ENCODE data around the gene FAM181A. TPM values are rescaled to one million over a fixed set of nuclear protein-coding genes. Genes with fewer than 3 reads are reported as not detected.

Gene FAM181A
- total RNA-seq, 1 experiment from 2014 or later = not detected

- Histone ChIP-seq H3K79me1 (ENCODE audit: insufficient read depth, low read depth, low read length, poor library complexity, severe bottlenecking) (no peaks in the 10 kb centered on the region), H4K20me1 (ENCODE audit: control insufficient read depth, insufficient read depth, insufficient read length) (no peaks in the 10 kb centered on the region), H2AFZ (ENCODE audit: low read length) (no peak overlapping the region), H3K9me3 (ENCODE audit: control insufficient read depth, low read depth, low read length) (no peaks in the 10 kb centered on the region), H2BK5ac (ENCODE audit: insufficient read length, low read length) (no peak overlapping the region), H4K91ac (ENCODE audit: insufficient read length, low read depth, low read length) (no peak overlapping the region), H3K18ac (ENCODE audit: insufficient read length, low read depth, low read length) (no peak overlapping the region), H3K4me1 (ENCODE audit: insufficient read depth, low read length) (no peaks in the 10 kb centered on the region; the same call in 1 of the 2 replicates), H3K4ac (ENCODE audit: low read depth, low read length) (no peak overlapping the region), H3K14ac (ENCODE audit: insufficient read depth, low read length) (no peak overlapping the region), H3K23me2 (ENCODE audit: insufficient read length, low read depth, low read length, poor library complexity, severe bottlenecking) (no peaks in the 10 kb centered on the region), H2BK15ac (ENCODE audit: low read depth, low read length) (no peak overlapping the region), H3K79me2 (ENCODE audit: insufficient read depth, low read length) (no peaks in the 10 kb centered on the region), H3K27ac (ENCODE audit: insufficient read length, low read depth, low read length) (no peak overlapping the region), H2BK12ac (ENCODE audit: insufficient read length, low read depth, low read length) (no peak overlapping the region), H3K4me2 (ENCODE audit: insufficient read depth, insufficient read length, low read length) (no peak overlapping the region), H4K5ac (ENCODE audit: insufficient read length, low read depth, low read length) (no peak overlapping the region), H2BK120ac (ENCODE audit: low read depth, low read length, poor library complexity, severe bottlenecking) (no peak overlapping the region), H3K9ac (ENCODE audit: extremely low read depth, insufficient read length, low read length) (no peak overlapping the region), H2BK20ac (ENCODE audit: low read depth, low read length, poor library complexity, severe bottlenecking) (no peak overlapping the region), H2AK5ac (ENCODE audit: insufficient read length, low read length) (no peak overlapping the region), H3K56ac (ENCODE audit: insufficient read length, low read depth, low read length) (no peak overlapping the region), H3K23ac (ENCODE audit: insufficient read length, low read depth, low read length) (no peak overlapping the region), H4K8ac (replicated peaks; ENCODE audit: insufficient read length, low read depth, low read length) (no peak overlapping the region), H3K27me3 (ENCODE audit: insufficient read depth, low read length) (peaks cover 5% of the 10 kb centered on the region; the same call in 1 of the 2 replicates), H3T11ph (ENCODE audit: low read length) (no peak overlapping the region)
- TF ChIP-seq, protein P1, sequence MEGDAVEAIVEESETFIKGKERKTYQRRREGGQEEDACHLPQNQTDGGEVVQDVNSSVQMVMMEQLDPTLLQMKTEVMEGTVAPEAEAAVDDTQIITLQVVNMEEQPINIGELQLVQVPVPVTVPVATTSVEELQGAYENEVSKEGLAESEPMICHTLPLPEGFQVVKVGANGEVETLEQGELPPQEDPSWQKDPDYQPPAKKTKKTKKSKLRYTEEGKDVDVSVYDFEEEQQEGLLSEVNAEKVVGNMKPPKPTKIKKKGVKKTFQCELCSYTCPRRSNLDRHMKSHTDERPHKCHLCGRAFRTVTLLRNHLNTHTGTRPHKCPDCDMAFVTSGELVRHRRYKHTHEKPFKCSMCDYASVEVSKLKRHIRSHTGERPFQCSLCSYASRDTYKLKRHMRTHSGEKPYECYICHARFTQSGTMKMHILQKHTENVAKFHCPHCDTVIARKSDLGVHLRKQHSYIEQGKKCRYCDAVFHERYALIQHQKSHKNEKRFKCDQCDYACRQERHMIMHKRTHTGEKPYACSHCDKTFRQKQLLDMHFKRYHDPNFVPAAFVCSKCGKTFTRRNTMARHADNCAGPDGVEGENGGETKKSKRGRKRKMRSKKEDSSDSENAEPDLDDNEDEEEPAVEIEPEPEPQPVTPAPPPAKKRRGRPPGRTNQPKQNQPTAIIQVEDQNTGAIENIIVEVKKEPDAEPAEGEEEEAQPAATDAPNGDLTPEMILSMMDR (conservative IDR thresholded peaks at IDR 0.05) = no peak
- Mint-ChIP-seq H3K4me1 (peaks cover 17 to 24% of the 10 kb centered on the region in 2 experiments), H3K36me3 (ENCODE audit: insufficient read depth in 1 of 3, low read depth in 3 of 3) (no peaks in the 10 kb centered on the region), H3K27me3 (ENCODE audit: low read depth) (peaks cover 24% of the 10 kb centered on the region), H3K9me3 (no peaks in the 10 kb centered on the region), H3K4me3 (no peak overlapping the region), H3K27ac (no peak overlapping the region)
- WGBS (ENCODE audit: extremely low coverage, insufficient read length, low lambda C conversion rate) = no CpG with 5 or more reads among the region's 10 CpGs
- no peak for DNase-seq
Observed at GRCh38 chr14:93943052-93943451, 15.9 kb downstream of the FAM181A start.

All from H9 (cell line).